ENCODE results near the gene NLRC3.

- TF ChIP-seq MAX (IDR thresholded peaks at IDR 0.05) = no peak
- TF ChIP-seq REST (IDR thresholded peaks at IDR 0.05; ENCODE audit: low read depth) = no peak
- no peak for TF ChIP-seq RAD21 (IDR thresholded peaks at IDR 0.05; ENCODE audit: low read depth)
- TF ChIP-seq EP300 (IDR thresholded peaks at IDR 0.05; ENCODE audit: borderline replicate concordance) = 0 out of 2 replicates have a peak, but pooled peaks have one; percentile 13
Measured at GRCh38 chr16:3564130-3564888, 12.9 kb downstream of the NLRC3 start.
